ENCODE results near the gene NPY5R.

NPY5R gene

GRCh38 chr4:163384926-163385325 is 41.2 kb downstream of the NPY5R start:
- DNase-seq (ENCODE audit: low read depth) = no peak

DNA sequence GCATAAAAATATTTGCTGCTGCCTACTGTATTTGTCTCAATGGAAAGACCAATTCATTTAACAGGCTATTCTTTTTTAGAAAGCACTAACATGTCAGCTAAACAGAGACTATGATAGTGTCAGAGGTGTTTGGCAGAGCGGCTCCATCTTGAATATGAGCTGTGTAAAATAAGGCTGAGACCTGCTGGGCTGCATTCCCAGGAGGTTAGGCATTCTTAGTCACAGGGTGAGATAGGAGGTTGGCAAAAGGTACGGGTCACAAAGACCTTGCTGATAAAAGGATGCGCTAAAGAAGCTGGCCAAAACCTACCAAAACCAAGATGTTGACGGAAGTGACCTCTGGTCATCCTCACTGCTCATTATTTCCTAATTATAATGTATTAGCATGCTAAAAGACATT is 41.8 kb downstream of the NPY5R start:
- no peak for DNase-seq (ENCODE audit: low read depth)

DNA sequence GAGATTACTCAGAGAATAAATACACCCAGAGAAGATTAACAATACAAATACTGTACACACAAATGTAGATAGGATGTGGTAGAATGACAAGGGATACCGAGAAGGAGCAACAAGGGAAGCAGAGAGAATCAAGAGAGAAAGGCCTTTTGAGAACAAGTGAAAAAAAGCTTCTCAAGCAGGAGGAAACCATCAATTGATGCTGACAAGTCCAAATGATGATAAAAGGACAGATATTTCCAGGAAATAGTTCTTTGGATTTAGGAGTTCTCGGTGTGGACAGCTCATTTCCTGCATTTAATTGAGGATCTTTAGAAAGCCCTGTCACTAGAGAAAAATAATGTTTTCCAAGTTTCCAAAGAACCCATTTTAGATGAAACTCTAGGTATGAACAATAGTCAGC is 48.1 kb downstream of the NPY5R start:
- DNase-seq (ENCODE audit: low read depth) = no peak

DNA sequence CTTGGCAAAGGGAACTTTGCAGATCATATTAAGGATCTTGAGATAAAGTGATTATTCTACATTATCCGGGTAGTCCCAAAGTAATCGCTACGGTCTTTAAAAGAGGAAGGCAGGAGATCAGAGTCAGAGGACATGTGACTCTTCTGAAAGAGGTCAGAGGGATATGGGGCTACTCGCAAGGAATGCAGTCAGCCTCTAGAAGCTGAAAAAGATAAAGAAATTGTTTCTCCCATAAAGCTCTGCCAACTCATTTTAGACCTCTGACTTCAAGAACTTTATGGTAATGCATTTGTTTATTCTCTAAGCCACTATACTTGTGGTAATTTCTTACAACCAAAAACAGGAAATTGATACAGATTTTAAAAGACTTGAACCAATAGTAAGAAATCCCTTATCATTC is 48.6 kb downstream of the NPY5R start:
- no peak for DNase-seq (ENCODE audit: low read depth)

- DNase-seq (ENCODE audit: low read depth) = no peak
Observed at GRCh38 chr4:163393471-163393870, 49.8 kb downstream of the NPY5R start.

GRCh38 chr4:163395055-163395454 is 51.4 kb downstream of the NPY5R start:
- DNase-seq (ENCODE audit: low read depth) = no peak

- DNase-seq (ENCODE audit: low read depth) = no peak
Observed at GRCh38 chr4:163395758-163396157, 52.1 kb downstream of the NPY5R start.

DNA sequence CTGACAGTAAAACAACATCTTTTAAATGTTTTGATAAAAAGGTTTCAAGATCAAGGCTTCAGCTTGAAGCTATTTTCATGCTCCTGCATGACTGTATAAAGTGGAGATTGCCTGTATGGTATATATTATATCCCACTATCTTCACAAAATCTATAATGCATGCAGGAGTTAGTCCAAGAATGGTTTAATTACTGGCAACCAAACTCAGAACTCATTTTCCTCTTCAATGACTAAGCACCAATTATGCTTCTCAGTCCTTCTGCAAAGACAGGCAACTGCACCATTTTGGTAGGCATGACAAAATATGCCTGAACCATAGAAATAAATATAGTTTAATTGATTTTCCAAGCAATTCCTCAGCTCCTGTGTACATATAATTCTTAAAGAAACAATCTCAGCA is 54.5 kb downstream of the NPY5R start:
- no peak for DNase-seq (ENCODE audit: low read depth)

GRCh38 chr4:163400911-163401310 is 57.2 kb downstream of the NPY5R start:
- no peak for DNase-seq (ENCODE audit: low read depth)
